Activated CD4-positive, alpha-beta T cell treated with anti-CD3 and anti-CD28 coated beads for 48 hours (primary cell): ENCODE measurements around the gene CCDC78.
A peak's percentile ranks its signal among the peaks of the same experiment; 100 is the strongest.

Experiments
- DNase-seq: peaks from one replicate; pipeline ENCODE4 v3.0.0-alpha.2; 2020

CCDC78 gene

GRCh38 chr16:722835-723633 lies 3.2 kb downstream of the CCDC78 start:
- no peak for DNase-seq

GRCh38 chr16:721765-722540 lies 4.3 kb downstream of the CCDC78 start:
- DNase-seq = no peak

GRCh38 chr16:720990-721764 lies 5.1 kb downstream of the CCDC78 start, which contains the start of gene ANTKMT:
Gene ANTKMT (plus strand): TSS chr16:721146. CDS start chr16:721275, 129 bp downstream.
- DNase-seq = peak; percentile 83

GRCh38 chr16:720447-720989 lies 5.7 kb downstream of the CCDC78 start:
- DNase-seq = peak; percentile 67

- no peak for DNase-seq
Measured at GRCh38 chr16:719815-720446, 6.3 kb downstream of the CCDC78 start.

- DNase-seq = no peak
Measured at GRCh38 chr16:718922-719321, 7.3 kb downstream of the CCDC78 start.

GRCh38 chr16:718389-718788 lies 7.9 kb downstream of the CCDC78 start:
- DNase-seq = no peak

- DNase-seq = no peak
Measured at GRCh38 chr16:717450-718245, 8.6 kb downstream of the CCDC78 start.

- no peak for DNase-seq
Measured at GRCh38 chr16:716768-717325, 9.4 kb downstream of the CCDC78 start.

- DNase-seq = no peak
Measured at GRCh38 chr16:716200-716568, 10.1 kb downstream of the CCDC78 start.

- no peak for DNase-seq
Measured at GRCh38 chr16:715477-716199, 10.6 kb downstream of the CCDC78 start.

GRCh38 chr16:714558-715476 lies 11.4 kb downstream of the CCDC78 start, which contains the start of gene METRN:
Gene METRN (plus strand): TSS chr16:715118. CDS start chr16:715290, 172 bp downstream.
- DNase-seq = peak; percentile 93

GRCh38 chr16:714079-714478 lies 12.2 kb downstream of the CCDC78 start:
- no peak for DNase-seq

- peak; percentile 82 for DNase-seq
Measured at GRCh38 chr16:712740-713250, 13.4 kb downstream of the CCDC78 start.

GRCh38 chr16:711548-712320 lies 14.5 kb downstream of the CCDC78 start:
- DNase-seq = peak; percentile 85

- no peak for DNase-seq
Measured at GRCh38 chr16:711084-711483, 15.2 kb downstream of the CCDC78 start.

GRCh38 chr16:710500-711075 lies 15.7 kb downstream of the CCDC78 start:
- no peak for DNase-seq
